Measurements from ENCODE around the gene LRRC4C. TPM values are rescaled to one million over a fixed set of nuclear protein-coding genes. Genes with fewer than 3 reads are reported as not detected.
A peak's percentile ranks its signal among the peaks of the same experiment; 100 is the strongest.

The LRRC4C gene
- total and polyA plus RNA-seq, 12 donors, result 0.15 to 0.93 (median 0.40) TPM

- DNase-seq (peak in 1 of 2 donors; percentile 3), ATAC-seq (peak in 6 of 8 donors; percentile 44 to 81 (median 66))
- TF ChIP-seq, protein P1, sequence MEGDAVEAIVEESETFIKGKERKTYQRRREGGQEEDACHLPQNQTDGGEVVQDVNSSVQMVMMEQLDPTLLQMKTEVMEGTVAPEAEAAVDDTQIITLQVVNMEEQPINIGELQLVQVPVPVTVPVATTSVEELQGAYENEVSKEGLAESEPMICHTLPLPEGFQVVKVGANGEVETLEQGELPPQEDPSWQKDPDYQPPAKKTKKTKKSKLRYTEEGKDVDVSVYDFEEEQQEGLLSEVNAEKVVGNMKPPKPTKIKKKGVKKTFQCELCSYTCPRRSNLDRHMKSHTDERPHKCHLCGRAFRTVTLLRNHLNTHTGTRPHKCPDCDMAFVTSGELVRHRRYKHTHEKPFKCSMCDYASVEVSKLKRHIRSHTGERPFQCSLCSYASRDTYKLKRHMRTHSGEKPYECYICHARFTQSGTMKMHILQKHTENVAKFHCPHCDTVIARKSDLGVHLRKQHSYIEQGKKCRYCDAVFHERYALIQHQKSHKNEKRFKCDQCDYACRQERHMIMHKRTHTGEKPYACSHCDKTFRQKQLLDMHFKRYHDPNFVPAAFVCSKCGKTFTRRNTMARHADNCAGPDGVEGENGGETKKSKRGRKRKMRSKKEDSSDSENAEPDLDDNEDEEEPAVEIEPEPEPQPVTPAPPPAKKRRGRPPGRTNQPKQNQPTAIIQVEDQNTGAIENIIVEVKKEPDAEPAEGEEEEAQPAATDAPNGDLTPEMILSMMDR (IDR thresholded peaks at IDR 0.05), result no peak
- Histone ChIP-seq H3K27me3 (no peaks in the 10 kb centered on the region), H3K27ac (peak overlapping the region in 2 of 10 donors; percentile 17 to 22), H3K4me3 (no peak overlapping the region), H3K9me3 (peaks cover 0 to 4% (median 0%) of the 10 kb centered on the region in 11 donors), H3K4me1 (no peaks in the 10 kb centered on the region), H3K36me3 (no peaks in the 10 kb centered on the region)
- intact Hi-C loops (cut with DNase I), result no loop called here
Observed at GRCh38 chr11:40241524-40242051, 1217.9 kb downstream of the LRRC4C start.

- Histone ChIP-seq H3K36me3 (no peaks in the 10 kb centered on the region), H3K27me3 (no peaks in the 10 kb centered on the region), H3K4me1 (no peaks in the 10 kb centered on the region), H3K4me3 (no peak overlapping the region), H3K9me3 (peaks cover 0 to 2% (median 0%) of the 10 kb centered on the region in 11 donors), H3K27ac (no peak overlapping the region)
- intact Hi-C loops (cut with DNase I), result no loop called here
- ATAC-seq (no peak), DNase-seq (no peak)
- TF ChIP-seq, protein P1 (IDR thresholded peaks at IDR 0.05), result no peak
- WGBS, 2 donors, result 90% methylated on average over 2 of the region's 2 CpGs
Observed at GRCh38 chr11:40240284-40240683, 1219.2 kb downstream of the LRRC4C start.

DNA sequence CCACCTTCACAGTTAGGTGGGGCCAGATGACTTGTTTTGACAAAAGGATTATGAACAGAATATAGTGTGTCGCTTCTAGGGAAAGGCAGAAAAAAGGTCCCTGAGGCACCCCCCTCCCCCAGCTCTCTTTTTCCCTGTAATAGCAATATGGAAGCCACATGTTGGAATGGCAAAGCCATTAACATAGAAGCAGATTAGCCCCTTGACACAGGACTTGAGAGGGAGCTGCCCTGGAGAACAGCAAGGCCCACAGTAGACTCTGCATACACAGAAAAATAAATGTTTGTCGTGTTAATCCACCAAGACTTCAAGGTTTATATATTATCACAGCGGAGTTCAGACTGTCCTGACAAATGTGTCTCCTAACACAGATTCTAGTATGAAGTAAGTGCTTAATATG lies 1222.9 kb downstream of the LRRC4C start:
- TF ChIP-seq, protein P1 (IDR thresholded peaks at IDR 0.05), result no peak

GRCh38 chr11:40235841-40236240 lies 1223.6 kb downstream of the LRRC4C start:
- H3K36me3 ChIP-seq, result no peaks in the 10 kb centered on the region
- no peak for DNase-seq
- no peaks in the 10 kb centered on the region for H3K27me3 ChIP-seq
- intact Hi-C loops (cut with DNase I), result no loop called here
- H3K9me3 ChIP-seq, result no peaks in the 10 kb centered on the region
- H3K4me3 ChIP-seq, result no peak overlapping the region
- H3K27ac ChIP-seq, result no peak overlapping the region
- TF ChIP-seq, protein P1 (IDR thresholded peaks at IDR 0.05), result no peak
- ATAC-seq, result no peak
- no peaks in the 10 kb centered on the region for H3K4me1 ChIP-seq
- WGBS, 2 donors, result 69 to 71% methylated on average over 3 of the region's 3 CpGs

More for the DNA sequence above, 1222.9 kb downstream of the LRRC4C start:
- H3K27ac ChIP-seq, result no peak overlapping the region
- 79 to 85% methylated on average over 3 of the region's 3 CpGs for WGBS, 2 donors
- H3K27me3 ChIP-seq, result no peaks in the 10 kb centered on the region
- no peaks in the 10 kb centered on the region for H3K36me3 ChIP-seq
- no peak overlapping the region for H3K4me3 ChIP-seq
- H3K9me3 ChIP-seq, result no peaks in the 10 kb centered on the region
- H3K4me1 ChIP-seq, result no peaks in the 10 kb centered on the region
- intact Hi-C loops (cut with DNase I), result no loop called here
- ATAC-seq (no peak), DNase-seq (no peak)
